Thyroid gland (tissue), 4 donors: ENCODE results near the gene BBS7.

Experiments
- CTCF ChIP-seq, 6 experiments: fragments of 200-600 bp in 3 of 6; fragments of 450-650 bp in 3 of 6; sonication (generic) in 3 of 6; IDR thresholded peaks; one replicate each; pipeline ENCODE4 v1.5.1; 2016 to 2019; ENCODE audit warnings: antibody characterized with exemption in 6 of 6, mild to moderate bottlenecking in 2 of 6, inconsistent platforms in 1 of 6, moderate library complexity in 1 of 6
- POLR2A ChIP-seq, 2 donors: fragments of 450-650 bp; IDR thresholded peaks; one replicate each; pipeline ENCODE4 v1.6.1; 2017; ENCODE audit warnings: antibody characterized with exemption in 2 of 2, mild to moderate bottlenecking in 2 of 2, moderate library complexity in 1 of 2

- TF ChIP-seq CTCF (IDR thresholded peaks at IDR 0.05) (no peak), POLR2A (IDR thresholded peaks at IDR 0.05) (no peak)
These were observed 5.8 kb upstream of the BBS7 start for GRCh38 chr4:121876070-121876469.
